ENCODE data around the gene SYNDIG1. TPM values are rescaled to one million over a fixed set of nuclear protein-coding genes. Genes with fewer than 3 reads are reported as not detected.

Gene SYNDIG1
- total and polyA plus RNA-seq, 9 of the 15 experiments (the other 6 are each of a cell fraction or from before 2014, with no cell fraction given) = not detected

DNA sequence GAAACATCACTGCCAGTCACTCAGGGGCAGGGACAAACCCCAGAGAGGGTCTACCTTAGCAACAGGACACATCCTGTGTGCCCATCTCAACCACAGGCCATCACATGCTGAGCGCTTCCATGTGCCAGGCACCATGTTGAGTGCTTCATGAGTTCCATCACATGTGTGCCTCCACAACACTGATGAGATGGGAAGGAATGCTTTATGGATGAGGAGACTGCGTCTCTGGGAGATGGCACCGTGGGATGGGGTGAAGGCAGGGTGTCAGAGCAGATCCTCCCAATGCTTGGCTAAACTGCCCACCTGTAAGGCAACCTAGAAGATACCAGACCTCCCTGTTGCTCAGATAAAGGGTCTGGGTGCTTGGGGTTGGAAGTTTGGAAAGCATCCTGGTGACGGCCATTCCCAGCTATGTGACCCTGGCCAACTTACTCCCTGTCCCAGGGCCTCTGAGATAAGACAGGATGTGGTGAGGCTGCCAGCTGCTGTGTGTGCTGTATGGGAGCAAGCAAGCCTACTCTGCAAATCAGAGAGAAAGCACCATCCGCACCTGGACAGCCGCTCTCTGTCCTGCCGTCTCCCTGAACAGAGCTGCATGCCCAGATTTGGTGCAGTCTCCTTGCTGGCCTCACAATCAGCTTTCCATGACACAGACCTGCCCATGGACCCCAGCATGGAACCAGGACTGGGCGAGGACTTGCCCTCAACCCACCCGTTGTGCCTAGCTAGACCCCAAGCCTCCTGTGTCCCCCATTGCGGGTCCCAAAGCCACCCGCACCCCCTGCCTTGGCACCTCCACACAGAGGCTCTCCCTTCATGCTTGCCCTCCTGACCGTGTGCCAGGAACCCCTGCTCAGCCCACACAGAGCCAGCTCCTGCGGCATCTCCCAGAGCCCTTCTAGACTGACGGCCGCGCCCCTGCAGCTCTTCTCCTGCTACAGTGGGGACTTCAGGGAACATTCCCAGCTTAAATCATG, 143.7 kb downstream of the SYNDIG1 start (continued):
- no peak for TF ChIP-seq GATAD2A (IDR thresholded peaks at IDR 0.05)
- TF ChIP-seq FOSL1 (tag; conservative IDR thresholded peaks at IDR 0.05) = no peak
- TF ChIP-seq GATA2 (CRISPR knock-in tag; IDR thresholded peaks at IDR 0.05) = no peak
- TF ChIP-seq ZNF184 (CRISPR knock-in tag; IDR thresholded peaks at IDR 0.05) = no peak
- TF ChIP-seq ZNF143 (CRISPR knock-in tag; IDR thresholded peaks at IDR 0.05) = no peak

DNA sequence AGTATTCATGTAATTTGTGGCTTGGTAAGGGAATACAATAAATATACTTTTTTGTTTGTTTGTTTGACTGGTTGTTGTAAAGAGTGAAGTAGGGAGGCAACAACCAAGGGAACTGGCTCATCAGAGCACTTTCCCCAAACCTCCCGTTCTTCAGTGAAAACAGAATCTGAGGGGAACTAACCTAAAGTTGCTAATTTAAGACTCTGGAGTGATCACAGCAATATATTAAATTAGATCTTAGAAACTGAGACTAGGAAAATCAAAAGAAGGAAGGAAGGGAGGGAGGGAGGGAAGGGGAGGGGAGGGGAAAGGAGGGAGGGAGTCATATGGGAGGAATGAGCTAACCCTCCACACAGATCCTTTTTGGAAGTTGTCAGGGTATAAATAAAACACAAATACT, 144.9 kb downstream of the SYNDIG1 start:
- ChIA-PET CTCF (ENCODE audit: low intra/inter-chr PET ratio) (no interaction called here), POLR2A (no interaction called here)
- DNase-seq (ENCODE audit: extremely low read depth in 1 of 4, low spot score in 3 of 4) = no peak
- H3K4me2 ChIP-seq (ENCODE audit: insufficient read depth, low read length) = no peak overlapping the region
- 0% methylated on average over 1 of the region's 1 CpG for WGBS (ENCODE audit: insufficient coverage, low coverage, missing lambda C conversion rate)
- no peaks in the 10 kb centered on the region for H3K79me2 ChIP-seq (ENCODE audit: control insufficient read depth, insufficient read depth, low read length)
- no peaks in the 10 kb centered on the region for H3K9me3 ChIP-seq (replicated peaks; ENCODE audit: control insufficient read depth, insufficient read depth, low read depth, low read length)
- H4K20me1 ChIP-seq (replicated peaks; ENCODE audit: control insufficient read depth, insufficient read depth, low read length) = no peaks in the 10 kb centered on the region
- H2AFZ ChIP-seq (ENCODE audit: low read depth, low read length) = no peak overlapping the region
- no peak overlapping the region for H3K4me3 ChIP-seq
- H3K9ac ChIP-seq (ENCODE audit: insufficient read depth in 1 of 2, low read depth in 2 of 2, low read length in 2 of 2) = no peak overlapping the region
- no peaks in the 10 kb centered on the region for H3K36me3 ChIP-seq (ENCODE audit: control insufficient read depth, insufficient read depth, low read length)
- in situ Hi-C loops (cut with MboI) = no loop called here
- no TSS peak for BruUV-seq (replicated peaks)
- H3K27me3 ChIP-seq (ENCODE audit: control insufficient read depth in 2 of 2, insufficient read depth in 2 of 2, low read length in 2 of 2) = peaks cover 0 to 13% of the 10 kb centered on the region in 2 experiments; a peak in 1 of 5 replicates
- H3K9me1 ChIP-seq (ENCODE audit: control insufficient read depth, insufficient read depth, low read length) = no peaks in the 10 kb centered on the region
- no peak for FAIRE-seq
- intact Hi-C loops (cut with micrococcal nuclease) = no loop called here
- no peaks in the 10 kb centered on the region for H3K4me1 ChIP-seq (replicated peaks in 1 of 2; ENCODE audit: control insufficient read depth in 2 of 2, insufficient read depth in 2 of 2, low read length in 2 of 2)
- no peak overlapping the region for H3K27ac ChIP-seq (ENCODE audit: extremely low read depth, low read depth, low read length)
- no peak for ATAC-seq
- TF ChIP-seq, protein P1, sequence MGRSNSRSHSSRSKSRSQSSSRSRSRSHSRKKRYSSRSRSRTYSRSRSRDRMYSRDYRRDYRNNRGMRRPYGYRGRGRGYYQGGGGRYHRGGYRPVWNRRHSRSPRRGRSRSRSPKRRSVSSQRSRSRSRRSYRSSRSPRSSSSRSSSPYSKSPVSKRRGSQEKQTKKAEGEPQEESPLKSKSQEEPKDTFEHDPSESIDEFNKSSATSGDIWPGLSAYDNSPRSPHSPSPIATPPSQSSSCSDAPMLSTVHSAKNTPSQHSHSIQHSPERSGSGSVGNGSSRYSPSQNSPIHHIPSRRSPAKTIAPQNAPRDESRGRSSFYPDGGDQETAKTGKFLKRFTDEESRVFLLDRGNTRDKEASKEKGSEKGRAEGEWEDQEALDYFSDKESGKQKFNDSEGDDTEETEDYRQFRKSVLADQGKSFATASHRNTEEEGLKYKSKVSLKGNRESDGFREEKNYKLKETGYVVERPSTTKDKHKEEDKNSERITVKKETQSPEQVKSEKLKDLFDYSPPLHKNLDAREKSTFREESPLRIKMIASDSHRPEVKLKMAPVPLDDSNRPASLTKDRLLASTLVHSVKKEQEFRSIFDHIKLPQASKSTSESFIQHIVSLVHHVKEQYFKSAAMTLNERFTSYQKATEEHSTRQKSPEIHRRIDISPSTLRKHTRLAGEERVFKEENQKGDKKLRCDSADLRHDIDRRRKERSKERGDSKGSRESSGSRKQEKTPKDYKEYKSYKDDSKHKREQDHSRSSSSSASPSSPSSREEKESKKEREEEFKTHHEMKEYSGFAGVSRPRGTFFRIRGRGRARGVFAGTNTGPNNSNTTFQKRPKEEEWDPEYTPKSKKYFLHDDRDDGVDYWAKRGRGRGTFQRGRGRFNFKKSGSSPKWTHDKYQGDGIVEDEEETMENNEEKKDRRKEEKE (IDR thresholded peaks at IDR 0.05; ENCODE audit: borderline replicate concordance in 1 of 2, control insufficient read depth in 1 of 2, low read depth in 2 of 2, low read length in 1 of 2) = no peak
- TF ChIP-seq IRF2 (CRISPR knock-in tag; IDR thresholded peaks at IDR 0.05) (no peak), PTRF (tag; IDR thresholded peaks at IDR 0.05) (no peak), SMARCA5 (IDR thresholded peaks at IDR 0.05) (no peak), RBM25 (IDR thresholded peaks at IDR 0.05; ENCODE audit: low read depth, low read length, severe bottlenecking) (no peak), DLX4 (CRISPR knock-in tag; IDR thresholded peaks at IDR 0.05) (no peak), BCOR (IDR thresholded peaks at IDR 0.05) (no peak), FOS (IDR thresholded peaks at IDR 0.05; ENCODE audit: extremely low read depth, insufficient read length) (no peak), RBM17 (IDR thresholded peaks at IDR 0.05; ENCODE audit: borderline replicate concordance, low read depth, low read length) (no peak), RBM15 (IDR thresholded peaks at IDR 0.05; ENCODE audit: insufficient read depth, low read length) (no peak), RBBP5 (IDR thresholded peaks at IDR 0.05; ENCODE audit: borderline replicate concordance, insufficient read depth, low read length, poor library complexity, severe bottlenecking) (no peak)
